HG02571 (cell line): ENCODE results near the gene STARD10.

Experiments used
- ATAC-seq: cut with Tn5 transposase; IDR thresholded peaks from one replicate; pipeline ENCODE4 v1.9.1; 2021; ENCODE audit warnings: mild to moderate bottlenecking, moderate library complexity; ENCODE audit not compliant: unreplicated experiment

STARD10 gene

GRCh38 chr11:72750086-72750485 is 43.8 kb downstream of the STARD10 start:
- no peak for ATAC-seq

DNA sequence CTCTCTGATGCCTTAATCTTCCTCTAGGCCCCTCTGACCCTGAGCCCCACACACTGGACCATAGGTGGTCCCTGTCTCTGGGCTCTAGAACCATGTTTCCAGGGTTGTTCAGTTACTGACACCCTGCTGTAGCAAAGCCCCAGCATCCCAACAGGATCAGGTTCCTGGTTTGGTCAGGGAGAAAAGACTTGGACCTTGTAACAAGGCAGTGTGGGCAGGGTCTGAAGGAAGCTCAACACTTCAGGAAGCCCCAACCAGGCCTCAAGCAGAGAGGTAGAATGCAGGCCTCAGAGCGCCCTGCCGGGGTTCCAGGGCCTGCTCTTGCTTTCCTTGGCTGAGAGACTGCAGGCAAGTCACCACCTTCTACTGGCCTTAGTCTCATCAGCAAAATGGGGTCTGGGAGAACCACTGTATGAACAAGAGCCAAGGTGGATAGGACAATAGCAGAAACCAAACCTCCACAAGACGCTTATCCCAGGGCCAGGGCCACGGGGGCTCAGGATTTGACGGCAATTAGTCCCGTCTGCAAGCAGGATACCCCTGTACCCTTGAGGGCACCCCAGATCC is 46.5 kb downstream of the STARD10 start:
- no peak for ATAC-seq

GRCh38 chr11:72746821-72747220 is 47.0 kb downstream of the STARD10 start:
- ATAC-seq = no peak

DNA sequence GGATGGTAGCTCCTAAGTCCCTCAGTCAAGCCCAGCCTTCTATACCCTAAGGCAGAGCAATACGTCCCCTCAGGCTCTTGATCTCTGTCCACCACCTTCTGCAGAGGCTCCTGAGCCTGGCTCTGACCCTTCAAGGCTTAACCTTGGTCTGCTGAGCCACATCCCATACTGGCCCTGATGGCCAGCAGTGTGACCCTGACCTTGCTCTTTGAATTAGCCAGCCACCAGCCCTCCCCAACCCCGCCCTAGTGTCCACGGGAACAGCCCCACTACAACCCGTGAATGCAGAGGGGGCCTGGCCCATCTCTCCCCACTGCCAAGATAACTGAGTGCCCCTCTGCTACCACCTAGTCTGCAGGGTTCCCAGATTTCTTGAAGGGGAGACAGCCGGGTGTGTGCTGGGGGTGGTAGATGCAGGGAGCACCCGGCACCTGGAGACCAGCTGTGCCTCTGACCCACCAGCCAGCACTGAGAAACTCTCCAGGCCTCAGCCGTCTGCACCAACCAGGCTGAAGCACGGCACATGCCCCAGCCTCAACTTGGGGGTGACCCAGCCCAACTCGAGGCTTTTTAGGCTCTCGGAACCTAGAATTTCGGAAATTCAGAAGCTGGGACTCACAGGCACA is 47.8 kb downstream of the STARD10 start:
- ATAC-seq = no peak

- no peak for ATAC-seq
Measured at GRCh38 chr11:72745511-72745910, 48.3 kb downstream of the STARD10 start.

- no peak for ATAC-seq
Measured at GRCh38 chr11:72744474-72744873, 49.4 kb downstream of the STARD10 start.

- peak; percentile 48 for ATAC-seq
Measured at GRCh38 chr11:72743321-72744221, 50.3 kb downstream of the STARD10 start.

DNA sequence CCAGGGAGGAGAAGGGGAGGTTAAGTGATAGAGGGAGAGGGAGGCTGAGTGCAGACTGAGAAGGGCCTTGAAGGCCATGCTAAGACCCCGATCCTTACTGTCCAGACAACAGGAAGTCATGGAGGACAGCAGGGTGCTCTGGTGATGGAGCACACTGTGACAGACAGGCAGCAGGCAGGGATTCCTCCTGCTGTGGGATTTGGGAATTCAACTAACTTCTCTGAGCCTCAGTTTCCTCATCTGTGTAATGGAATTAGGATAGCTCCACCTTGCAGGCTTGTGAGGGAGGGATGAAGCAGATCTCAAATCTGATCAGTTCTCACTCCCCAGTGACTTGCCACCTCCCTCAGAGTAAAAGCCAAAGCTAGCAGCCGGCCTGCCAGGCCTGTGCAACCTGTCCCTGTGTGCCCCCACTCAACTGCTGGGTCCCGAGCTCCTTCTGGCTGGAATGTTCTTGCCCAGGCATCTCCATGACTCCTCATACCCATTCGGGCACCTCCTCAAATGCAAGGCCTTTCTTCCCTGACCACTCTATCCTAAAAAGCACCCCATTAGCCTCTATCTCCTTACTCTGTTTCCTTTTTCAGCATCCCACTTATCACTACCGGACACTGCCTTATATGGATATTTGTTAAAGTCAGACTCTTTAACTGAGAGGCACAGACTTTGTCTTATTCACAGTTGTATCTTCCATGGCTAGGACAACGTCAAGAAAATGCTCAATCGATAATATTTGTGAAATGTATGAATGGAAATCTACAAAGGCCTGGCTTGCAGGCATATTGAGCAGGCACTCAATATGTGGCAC is 51.1 kb downstream of the STARD10 start:
- ATAC-seq = no peak

DNA sequence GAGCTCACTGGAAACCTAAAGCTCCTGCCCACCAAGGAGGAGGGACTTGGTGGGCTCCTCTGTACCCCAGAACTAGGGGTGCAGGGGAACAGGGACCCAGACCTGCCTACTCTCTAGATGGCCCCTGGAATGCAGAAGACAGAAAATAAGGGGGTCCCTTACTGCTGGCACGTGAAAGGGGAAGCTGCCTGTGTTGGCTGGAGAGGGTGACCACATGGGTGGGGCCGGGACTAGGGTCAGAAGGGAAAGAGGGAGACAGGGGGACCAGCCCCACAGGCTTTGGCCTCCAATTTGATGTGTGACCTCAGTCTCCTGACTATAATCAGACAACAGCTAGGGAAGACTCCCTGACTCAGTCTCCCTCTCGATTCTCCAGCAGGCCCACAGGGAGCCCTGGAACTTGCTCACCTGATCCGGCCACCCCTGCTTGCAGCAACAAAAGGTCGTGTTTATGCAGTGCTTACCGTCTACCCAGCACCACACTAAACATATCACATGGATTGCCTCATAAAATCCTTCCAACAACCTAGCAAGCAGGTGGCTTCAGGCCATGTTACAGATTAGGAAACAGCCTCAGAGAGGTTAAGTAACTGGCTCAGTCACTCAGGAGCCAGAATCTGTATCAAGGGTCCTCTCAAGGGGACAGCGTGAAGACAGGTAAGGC is 51.9 kb downstream of the STARD10 start:
- ATAC-seq = no peak

GRCh38 chr11:72741429-72741833 is 52.4 kb downstream of the STARD10 start:
- ATAC-seq = no peak

DNA sequence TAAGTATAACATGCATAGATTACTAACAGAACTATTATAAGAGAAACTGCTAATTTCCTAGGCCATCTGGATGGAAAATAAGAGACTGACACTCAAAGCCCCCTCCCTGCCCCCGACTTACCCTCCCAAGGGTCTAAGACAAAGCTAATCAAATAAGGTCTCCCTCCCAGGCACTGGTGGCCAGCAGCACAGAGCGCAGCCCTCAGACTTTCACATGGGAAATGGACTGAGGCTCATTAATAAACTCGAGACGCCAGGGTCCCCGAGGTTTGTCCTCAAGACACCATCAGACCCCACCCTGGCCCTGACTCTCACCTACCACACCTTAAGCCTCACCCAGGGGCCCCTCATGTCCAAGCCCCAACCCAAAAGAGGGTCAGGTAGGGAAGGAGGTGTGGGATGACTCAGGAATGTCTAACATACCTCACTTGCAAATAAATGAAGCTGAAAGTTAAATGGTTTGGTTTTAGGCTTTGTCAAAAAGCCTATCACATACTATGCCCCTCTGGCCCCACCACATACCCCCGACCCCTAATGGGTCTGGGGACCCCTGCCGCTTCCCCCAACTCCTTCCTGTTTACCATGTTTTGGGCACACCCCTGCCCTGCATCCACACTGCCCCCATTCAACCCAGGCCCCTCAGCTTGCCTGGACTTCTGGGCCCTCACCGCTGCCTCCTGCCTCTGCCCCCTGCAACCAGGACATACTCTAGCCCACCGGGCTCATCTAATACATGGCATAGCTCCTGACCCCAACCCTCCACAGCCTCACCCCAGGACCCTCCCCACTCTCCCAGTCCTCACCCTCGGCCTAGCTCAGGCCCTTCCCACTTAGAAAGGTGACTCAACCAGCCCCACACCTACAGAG is 53.1 kb downstream of the STARD10 start:
- no peak for ATAC-seq

DNA sequence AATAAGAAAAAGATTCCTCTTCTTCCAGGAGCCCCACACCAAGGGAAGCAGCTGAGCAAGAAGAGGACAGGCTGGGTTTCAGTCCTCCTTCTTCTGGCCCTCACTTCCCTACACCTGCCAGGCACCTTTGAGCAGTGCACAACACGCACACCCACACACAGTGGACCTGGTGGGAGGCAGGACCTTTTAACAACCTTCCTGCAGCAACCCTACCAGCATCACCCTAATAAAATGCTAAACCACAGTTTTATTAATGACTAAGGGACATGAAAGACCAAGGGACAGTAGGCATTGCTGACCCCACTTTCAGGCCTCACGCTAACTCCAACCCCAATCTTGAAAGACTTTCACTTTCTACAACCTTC is 53.8 kb downstream of the STARD10 start:
- no peak for ATAC-seq

DNA sequence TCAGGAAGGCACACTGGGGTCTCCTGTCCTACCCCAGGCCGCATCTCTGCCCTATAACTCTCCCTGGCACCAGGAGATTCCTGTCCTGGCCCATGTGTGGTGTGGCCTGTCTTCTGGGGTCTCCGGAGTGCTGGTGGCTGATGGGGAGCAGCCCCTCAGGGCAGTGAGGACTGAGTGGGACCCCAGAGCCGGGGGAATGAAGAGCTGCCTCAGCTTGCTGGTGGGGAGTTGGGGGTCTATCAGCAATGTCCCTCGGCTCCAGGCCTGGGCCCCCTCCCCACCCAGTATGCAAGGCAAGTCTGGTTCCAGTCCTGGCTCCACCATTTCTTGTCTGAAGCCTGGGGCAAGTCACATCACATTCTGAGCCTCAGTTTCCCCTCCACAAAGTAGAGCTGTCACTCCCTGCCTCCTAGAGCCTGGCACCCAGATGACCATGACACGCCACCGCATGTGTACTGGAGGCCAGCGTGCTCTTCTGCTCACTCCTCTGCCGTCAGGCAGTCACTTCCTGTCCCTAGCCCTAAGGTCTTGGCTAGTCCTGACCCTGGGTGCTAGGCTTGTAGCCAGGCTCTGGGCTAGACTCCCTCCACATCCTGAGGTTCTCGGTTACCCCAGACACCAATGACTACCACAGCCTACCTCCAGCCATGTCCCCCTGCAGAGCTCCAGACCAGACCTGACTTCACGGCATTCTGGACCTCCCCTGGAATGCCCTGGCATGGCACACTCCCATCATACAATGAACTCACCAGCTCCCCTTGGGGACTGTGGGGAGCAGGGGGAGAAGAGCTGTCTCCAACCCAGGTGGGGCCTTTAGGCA is 54.4 kb downstream of the STARD10 start:
- no peak for ATAC-seq

DNA sequence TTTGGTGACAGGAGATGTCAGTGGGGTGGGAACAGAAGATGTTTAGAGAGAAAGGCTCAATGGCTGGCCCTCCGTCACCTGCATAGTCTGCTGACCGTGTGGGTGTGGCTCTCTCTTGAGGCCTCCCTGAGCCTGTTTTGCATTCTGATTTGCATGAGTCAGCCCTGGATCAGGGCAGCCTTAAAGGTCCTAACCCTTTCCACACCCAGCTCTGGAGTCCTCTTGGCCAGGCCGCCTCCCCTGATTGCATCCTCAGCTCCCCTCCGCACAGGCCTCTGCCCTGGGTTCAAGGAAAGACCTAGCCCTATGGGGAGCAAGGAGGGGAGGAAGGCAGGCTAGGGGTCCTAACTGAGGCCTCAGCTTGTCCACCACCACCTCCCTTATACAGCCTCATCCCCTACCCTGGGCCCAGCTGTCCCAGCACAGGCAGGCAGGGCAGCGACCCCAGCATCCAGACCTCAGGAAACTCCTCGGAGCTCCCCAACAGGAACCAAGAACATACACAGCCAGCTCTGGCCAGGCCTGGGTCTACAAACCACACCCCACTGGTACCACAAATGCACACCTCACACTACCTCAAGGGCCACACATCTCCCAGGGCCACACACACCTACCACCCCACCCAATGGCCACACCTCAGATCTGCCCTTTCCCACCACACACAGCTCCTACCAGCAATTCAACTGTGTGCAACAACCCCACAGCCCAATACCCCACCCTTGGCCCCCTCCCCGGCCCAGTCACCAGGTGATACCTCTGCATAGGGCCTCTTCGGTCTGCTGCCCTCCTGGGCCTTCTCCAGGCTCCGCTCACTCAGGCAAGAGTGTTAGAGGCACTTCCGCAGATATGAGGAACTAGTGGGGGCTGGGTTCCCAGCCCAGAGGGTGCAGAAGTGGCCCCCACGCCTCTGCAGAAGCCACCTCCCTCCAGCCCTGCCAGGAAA is 55.4 kb downstream of the STARD10 start:
- no peak for ATAC-seq

- no peak for ATAC-seq
Measured at GRCh38 chr11:72737336-72737735, 56.5 kb downstream of the STARD10 start.

GRCh38 chr11:72736452-72737069 is 57.3 kb downstream of the STARD10 start:
- no peak for ATAC-seq

DNA sequence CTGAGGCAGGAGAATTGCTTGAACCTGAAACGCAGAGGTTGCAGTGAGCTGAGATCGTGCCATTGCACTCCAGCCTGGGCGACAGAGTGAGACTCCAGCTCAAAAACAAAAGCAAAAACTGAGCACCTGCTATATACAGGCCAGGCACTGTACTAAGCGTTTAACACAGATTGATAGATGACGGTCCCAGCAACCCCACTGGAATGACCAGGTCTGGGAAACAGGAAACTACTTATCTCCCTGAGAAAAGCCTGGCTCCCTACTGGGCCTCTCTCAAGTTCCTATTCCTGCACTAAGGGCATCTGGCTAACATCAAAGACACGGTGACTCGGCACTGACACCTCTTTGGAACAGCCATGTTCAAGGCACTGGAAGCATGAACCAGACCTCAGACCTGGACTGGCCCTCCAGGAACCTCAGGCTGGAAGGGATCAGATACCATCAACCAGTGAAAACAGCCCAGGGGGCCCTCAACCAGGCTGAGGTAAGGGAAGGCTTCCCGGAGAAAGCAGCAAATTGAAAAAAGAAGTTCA is 58.3 kb downstream of the STARD10 start:
- ATAC-seq = no peak
